Measurements from ENCODE around the gene HSPG2.

DNA sequence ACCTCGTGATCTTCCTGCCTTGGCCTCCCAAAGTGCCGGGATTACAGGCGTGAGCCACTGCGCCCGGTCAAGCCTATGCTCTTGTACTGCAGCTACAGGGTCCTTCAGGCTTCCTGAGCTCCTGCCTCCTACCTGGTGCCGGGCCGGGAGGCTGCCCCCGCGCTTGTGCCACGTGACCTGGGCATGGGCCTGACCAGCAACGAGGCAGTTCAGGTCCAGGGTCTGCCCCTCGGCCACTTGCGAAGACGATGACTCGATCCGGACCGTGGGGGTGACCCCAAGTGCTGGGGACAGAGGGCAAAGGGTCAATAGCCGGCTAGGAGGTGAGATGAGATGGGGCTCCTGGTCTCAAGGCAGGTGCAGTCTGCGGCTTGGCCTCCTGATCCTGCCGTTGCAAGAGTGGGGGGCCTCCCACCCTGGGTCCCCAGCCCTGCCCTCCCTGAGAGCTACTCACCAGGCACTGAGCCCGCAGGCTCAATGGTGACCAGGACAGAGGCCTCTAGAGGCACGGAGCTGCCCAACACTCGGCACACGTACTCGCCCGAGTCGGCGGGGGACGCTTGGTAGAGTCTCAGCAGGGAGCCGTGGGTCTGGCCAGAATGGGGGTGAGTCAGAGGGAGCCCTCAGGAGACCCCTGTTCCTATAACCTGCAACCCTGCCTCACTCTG lies 87.1 kb downstream of the HSPG2 start:
- TF ChIP-seq, protein P1, sequence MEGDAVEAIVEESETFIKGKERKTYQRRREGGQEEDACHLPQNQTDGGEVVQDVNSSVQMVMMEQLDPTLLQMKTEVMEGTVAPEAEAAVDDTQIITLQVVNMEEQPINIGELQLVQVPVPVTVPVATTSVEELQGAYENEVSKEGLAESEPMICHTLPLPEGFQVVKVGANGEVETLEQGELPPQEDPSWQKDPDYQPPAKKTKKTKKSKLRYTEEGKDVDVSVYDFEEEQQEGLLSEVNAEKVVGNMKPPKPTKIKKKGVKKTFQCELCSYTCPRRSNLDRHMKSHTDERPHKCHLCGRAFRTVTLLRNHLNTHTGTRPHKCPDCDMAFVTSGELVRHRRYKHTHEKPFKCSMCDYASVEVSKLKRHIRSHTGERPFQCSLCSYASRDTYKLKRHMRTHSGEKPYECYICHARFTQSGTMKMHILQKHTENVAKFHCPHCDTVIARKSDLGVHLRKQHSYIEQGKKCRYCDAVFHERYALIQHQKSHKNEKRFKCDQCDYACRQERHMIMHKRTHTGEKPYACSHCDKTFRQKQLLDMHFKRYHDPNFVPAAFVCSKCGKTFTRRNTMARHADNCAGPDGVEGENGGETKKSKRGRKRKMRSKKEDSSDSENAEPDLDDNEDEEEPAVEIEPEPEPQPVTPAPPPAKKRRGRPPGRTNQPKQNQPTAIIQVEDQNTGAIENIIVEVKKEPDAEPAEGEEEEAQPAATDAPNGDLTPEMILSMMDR (IDR thresholded peaks at IDR 0.05; ENCODE audit: insufficient read depth, low read length, poor library complexity, severe bottlenecking) = no peak
- TF ChIP-seq EZH2phosphoT487 (conservative IDR thresholded peaks at IDR 0.05; ENCODE audit: low read length) = no peak

All from SU-DHL-6 (cell line).